ENCODE results near the gene PPM1B.
"Not testable (repeated sequence)": the region's sequence is repeated elsewhere in the genome, so short reads cannot be mapped to it uniquely, and the experiment has no call there.

PPM1B gene

DNA sequence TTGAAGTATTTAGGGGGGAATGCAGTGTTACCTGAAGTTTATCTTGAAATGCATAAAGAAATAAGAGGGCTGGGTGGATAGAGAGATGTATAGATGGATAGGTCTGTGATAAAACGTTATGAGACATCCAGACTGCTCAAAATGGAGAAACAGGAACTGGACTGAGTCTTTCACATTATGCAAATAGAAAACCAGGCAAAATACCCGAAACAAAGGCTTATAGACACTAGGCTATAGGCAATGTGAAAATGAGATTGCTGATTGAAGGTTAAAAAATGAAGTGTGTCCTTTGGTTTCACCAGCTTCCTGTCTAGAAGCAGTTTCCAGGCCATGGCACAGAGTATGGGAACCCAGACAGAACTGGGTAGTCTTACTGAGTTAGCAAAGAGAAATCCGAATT, 81.7 kb downstream of the PPM1B start:
- no peak for DNase-seq (ENCODE audit: low read depth in 2 of 2)

DNA sequence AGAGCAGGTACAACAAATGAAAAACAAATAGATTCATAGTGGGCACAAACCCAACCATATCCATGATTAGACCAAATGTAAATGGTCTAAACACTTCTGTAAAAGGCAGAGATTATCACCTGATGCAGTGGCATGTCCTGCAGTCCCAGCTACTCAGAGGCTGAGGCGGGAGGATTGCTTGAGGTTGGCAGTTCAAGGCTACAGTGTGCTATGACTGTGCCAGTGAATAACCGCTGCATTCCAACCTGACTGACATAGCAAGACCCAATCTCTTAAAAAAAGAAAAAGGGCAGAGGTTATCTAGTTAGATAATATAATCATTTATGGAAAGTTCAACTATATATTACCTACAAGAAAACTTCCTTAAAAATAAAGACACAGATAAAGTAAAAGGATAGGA, 85.3 kb downstream of the PPM1B start:
- DNase-seq (ENCODE audit: low read depth in 2 of 2) = no peak

DNA sequence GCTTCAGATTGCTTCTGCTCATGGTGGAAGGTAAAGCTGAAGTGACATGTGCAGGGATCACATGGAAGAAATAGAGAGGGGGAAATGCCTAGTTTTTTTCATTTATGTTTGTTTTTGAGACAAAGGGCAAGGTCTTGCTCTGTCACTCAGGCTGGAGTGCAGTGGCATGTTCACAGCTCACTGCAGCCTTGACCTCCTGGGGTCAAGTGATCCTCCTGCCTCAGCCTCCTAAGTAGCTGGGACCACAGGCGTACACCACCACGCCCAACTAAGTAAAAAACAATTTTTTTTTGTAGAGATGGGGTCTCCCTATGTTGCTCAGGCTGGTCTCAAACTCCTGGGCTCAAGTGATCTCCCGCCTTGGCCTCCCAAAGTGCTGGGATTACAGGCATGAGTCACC, 87.0 kb downstream of the PPM1B start:
- not testable (repeated sequence) for DNase-seq (ENCODE audit: low read depth in 2 of 2)

DNA sequence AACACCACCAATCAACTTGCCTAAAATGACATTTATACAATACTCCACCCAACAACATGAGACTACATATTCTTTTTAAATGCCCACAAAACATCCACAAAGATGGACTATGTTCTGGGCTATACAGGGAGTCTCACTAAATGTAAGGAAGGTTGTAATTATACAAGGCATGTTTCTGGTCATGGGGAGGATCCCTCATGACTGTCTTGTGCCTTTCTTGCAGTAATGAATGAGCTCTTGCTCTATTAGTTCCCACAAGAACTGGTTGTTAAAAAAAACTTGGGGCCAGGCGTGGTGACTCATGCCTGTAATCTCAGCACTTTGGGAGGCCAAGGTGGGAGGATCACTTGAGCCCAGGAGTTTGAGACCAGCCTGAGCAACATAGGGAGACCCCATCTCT, 89.1 kb downstream of the PPM1B start:
- not testable (repeated sequence) for DNase-seq (ENCODE audit: low read depth in 2 of 2)

DNA sequence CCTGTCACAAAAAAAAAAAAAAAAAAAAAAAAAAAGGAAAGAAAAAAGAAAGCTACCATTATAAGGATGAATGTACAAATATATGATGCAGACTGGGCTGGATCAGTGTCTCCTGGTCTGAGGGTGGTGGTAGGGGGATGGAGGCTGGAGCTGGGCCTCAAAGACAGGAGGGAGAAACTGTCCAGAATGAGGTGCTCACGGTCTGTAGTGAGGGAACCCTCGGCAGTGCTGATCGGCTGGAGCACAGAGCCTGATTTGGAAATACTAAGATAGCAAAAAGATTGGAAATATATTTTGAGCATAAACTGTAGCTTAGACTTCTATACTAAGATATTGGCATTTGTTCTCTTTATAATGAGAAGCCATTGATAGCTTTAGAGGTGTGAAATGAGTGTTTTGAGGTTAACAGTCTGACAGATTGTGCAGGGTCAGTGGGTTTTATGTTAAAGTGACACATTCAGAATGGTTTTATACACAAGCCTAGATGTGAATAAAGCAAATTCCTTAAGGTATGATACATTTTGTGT, 98.7 kb downstream of the PPM1B start:
- DNase-seq (ENCODE audit: low read depth in 2 of 2) = no peak

DNA sequence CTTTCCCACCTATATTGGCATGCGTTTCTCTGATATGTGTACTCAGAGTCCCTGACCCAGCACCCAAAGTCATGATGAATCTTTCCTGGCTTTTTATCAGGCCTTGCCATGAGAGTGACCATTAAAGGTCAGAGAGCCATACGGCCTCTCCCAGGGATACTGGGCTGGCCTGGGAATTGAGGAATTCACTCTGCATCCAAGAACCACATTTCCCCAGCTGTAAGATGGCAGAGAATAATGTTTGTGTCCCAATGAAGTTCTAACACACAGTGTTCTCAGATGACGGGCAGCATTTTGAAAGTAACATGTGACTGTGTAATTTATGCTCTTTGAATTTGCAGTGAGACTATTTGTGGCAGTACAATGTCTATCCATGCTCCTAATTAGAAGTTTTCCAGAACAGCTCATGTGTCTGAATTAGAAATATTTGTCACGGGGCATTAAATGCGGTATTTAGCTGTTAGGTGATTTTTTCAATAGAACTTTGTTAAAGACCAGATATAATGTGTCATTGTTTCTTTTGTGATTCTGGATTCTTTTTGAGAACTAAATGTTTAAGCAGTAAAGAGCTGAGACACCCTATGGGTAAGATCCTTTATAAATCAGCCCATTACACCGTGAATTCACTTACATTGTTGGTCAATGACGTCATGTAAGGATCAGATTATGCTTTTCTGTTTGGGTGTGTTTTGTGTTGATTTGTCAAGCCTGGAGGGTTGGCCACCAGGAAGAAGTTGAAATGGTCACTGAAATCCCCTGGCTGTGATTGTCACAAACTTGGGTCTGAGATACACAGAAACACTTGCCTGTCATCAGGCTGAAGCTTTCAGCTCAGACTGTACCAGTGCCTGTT, 99.3 kb downstream of the PPM1B start:
- DNase-seq (ENCODE audit: low read depth in 2 of 2) = no peak

DNA sequence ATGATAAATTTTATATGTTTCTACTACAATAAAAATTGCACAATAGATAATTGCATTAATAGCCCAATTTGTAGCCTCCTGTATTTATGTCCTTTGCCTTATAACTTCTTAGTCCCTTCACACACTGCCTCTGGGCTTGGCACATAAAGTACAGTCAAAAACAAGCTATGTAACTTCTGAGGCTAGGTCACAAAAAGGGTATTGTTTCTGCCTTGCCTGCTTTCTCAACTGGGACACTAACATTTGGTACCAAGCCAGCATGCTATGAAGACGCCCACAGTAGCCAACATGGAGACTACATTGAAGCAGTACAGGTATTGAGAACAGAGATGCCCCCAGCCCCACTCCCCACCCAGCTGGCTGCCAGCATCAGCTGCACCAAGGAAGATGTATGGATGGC, 101.2 kb downstream of the PPM1B start:
- DNase-seq (ENCODE audit: low read depth in 2 of 2) = no peak

DNA sequence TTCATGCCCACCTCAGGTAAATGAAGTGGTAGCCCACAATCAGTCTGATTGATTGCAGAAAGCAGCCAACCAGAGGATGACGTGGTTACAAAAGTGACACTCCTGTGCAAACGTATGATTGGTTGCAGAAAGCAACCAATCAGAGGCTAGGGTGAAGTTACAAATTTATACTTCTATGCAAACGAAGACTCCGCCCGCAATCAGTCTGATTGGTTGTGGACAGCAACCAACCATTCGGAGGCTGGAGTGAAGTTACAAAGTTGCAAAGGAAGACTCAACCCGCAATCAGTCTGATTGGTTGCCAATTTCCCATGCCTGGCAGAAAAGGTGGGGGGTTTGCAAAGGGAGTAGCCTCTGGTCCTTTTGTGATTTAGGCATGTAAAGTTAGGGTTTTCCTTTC, 102.6 kb downstream of the PPM1B start:
- no peak for DNase-seq (ENCODE audit: low read depth in 2 of 2)

DNA sequence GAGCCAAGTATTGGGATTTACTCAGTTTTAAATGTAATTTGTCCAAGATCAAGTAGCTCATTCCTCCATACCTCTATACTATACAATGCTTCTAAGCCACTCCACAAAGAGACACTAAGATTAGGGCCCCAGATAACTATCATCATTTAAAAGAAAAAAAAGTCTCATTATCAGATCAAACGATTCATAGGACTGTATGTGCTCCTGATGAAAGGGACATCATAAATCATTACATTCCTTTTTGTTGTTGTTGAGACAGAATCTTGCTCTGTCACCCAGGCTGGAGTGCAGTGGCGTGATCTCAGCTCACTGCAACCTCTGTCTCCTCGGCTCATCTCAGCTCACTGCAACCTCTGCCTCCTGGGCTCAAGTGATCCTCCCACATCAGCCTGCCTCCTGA, 104.4 kb downstream of the PPM1B start:
- no peak for DNase-seq (ENCODE audit: low read depth in 2 of 2)

DNA sequence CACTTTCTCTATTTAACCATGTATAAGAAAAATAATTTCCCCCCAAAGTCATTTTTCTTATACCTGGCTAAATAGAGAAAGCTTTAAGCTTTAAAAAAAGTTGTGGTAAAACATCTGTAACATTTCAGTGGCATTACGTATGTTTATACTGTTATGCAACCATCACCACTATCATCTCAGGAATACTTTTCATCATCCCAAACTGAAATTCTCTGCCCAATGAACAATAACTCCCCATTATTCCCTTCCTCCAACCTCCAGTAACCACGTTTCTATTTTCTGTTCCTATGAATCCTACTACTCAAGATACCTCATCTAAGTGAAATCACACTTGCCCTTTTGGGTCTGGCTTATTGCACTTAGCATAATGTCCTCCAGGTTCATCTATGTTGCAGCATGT, 104.9 kb downstream of the PPM1B start:
- no peak for DNase-seq (ENCODE audit: low read depth in 2 of 2)

DNA sequence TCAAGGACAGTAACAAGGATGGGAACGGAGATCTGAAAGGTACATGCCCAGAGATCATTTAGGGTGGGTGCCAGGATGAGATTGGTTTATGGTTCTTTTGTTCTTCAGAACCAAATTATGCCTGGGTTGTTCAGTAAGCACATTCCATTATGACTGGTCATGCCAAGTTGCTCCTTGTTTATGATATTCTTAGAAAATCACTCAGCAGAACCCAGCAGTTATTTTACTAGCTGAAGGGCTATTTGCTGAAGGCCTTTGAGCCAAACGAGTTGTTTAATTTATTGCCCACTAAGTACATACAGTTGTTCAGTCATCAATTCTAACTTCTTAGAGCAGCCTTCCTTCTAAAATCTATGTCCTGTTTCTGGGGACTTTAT, 107.2 kb downstream of the PPM1B start:
- DNase-seq (ENCODE audit: low read depth in 2 of 2) = no peak

DNA sequence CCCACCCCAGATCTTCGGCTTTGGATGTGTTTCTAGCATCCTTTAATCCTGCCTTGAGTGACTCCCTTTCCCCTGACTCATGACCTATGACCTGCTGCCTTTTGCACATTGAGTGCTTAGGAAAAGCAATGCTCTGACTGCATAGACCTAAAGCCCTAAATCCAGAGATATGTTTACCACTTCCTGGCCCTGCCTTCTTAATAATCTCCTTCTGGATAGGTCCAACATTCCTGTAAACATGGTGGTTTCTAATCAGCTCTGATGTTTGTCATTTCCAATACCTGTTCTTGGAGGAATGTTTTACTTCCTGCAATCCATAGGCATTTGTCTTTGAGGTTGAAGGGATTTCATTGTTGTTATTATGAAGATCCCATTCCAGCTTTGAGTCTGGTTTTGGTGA, 108.9 kb downstream of the PPM1B start:
- no peak for DNase-seq (ENCODE audit: low read depth in 2 of 2)

DNA sequence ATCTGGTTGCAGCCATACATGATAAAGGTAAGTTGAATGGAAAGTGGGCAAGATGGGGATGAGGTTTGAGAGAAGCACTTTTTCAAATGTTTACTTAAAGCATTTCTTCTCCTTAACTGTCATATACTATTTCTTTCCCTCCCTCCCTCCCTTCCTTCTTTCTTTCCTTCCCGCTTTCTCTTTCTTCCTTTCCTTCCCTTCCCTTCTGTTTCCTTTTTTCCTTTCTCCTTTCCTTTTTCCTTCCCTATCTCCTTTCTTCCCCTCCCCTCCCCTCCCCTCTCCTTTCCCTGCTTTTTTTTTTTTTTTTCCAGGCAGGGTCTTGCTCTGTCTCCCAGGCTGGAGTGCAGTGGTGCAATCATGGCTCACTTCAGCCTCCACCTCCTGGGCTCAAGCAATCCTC, 112.2 kb downstream of the PPM1B start:
- no peak for DNase-seq (ENCODE audit: low read depth in 2 of 2)

Measured in stimulated activated CD8-positive, alpha-beta memory T cell treated with anti-CD3 and anti-CD28 coated beads, Interleukin-2, amount 100 ng/mL, for 48 hours (primary cell).